PFSK-1 (cell line): ENCODE results near the gene CKAP2L.

ENCODE experiments used
- FOXP2 ChIP-seq: optimal IDR thresholded peaks from 2 replicates; pipeline ENCODE3; 2011; ENCODE audit warnings: borderline replicate concordance, control low read depth, inconsistent platforms; ENCODE audit not compliant: insufficient read depth; ENCODE audit errors: extremely low read length, extremely low read depth
- POLR2AphosphoS5 ChIP-seq: IDR thresholded peaks from 2 replicates; pipeline ENCODE4 v1.6.1; 2012; ENCODE audit warnings: low read depth, mild to moderate bottlenecking, control low read depth, low read length, moderate library complexity
- SIN3A ChIP-seq: IDR thresholded peaks from 2 replicates; pipeline ENCODE4 v1.6.1; 2012; ENCODE audit warnings: mild to moderate bottlenecking, low read length, moderate library complexity, borderline replicate concordance; ENCODE audit not compliant: insufficient read depth

- no peak for TF ChIP-seq FOXP2
- no peak for TF ChIP-seq POLR2AphosphoS5
- TF ChIP-seq SIN3A = no peak
Observed at GRCh38 chr2:112805542-112805941, 41.1 kb upstream of the CKAP2L start.
